SU-DHL-6 (cell line): ENCODE results near the gene SPINK7.
"Not testable (repeated sequence)": the region's sequence is repeated elsewhere in the genome, so short reads cannot be mapped to it uniquely, and the experiment has no call there.

Source experiments
- CTCF ChIP-seq: fragments of 200-600 bp; sonication (generic); IDR thresholded peaks from one replicate; pipeline ENCODE4 v1.5.1; 2017; ENCODE audit warnings: antibody characterized with exemption, mild to moderate bottlenecking, low read length, moderate library complexity; ENCODE audit not compliant: insufficient read depth, poor library complexity, severe bottlenecking
- EZH2phosphoT487 ChIP-seq: fragments of 200-600 bp; sonication (generic), shearing (Covaris generic); conservative IDR thresholded peaks from 2 replicates; pipeline ENCODE4 v1.6.1; 2018; ENCODE audit warnings: mild to moderate bottlenecking, antibody characterized with exemption, low read length, moderate library complexity, mixed read lengths

GRCh38 chr5:148280893-148281292 lies 31.3 kb upstream of the SPINK7 start:
- not testable (repeated sequence) for TF ChIP-seq CTCF, EZH2phosphoT487
